H1 (cell line): ENCODE data around the gene ZNF155. TPM values are rescaled to one million over a fixed set of nuclear protein-coding genes. Genes with fewer than 3 reads are reported as not detected.
A peak's percentile ranks its signal among the peaks of the same experiment; 100 is the strongest.

Source experiments
- CTCF ChIA-PET: fragments of 300-600 bp; sonication (Branson Sonifier 250); formaldehyde crosslinking; loops from one replicate; lab custom pipeline; 2021; ENCODE audit not compliant: partially characterized antibody; lab: Charles Lee
- POLR2A ChIA-PET: fragments of 300-600 bp; sonication (Branson Sonifier 250); formaldehyde crosslinking; loops from one replicate; lab custom pipeline; 2021; ENCODE audit warnings: inconsistent platforms; ENCODE audit not compliant: partially characterized antibody; lab: Charles Lee
- DNase-seq, 2 experiments: peaks; one replicate each; pipeline versions ENCODE4 v3.0.0 to v3.0.0-alpha.2; 2010 to 2022; ENCODE audit warnings: low spot score in 2 of 2, low read depth in 1 of 2, mixed read lengths in 1 of 2
- FAIRE-seq: peaks from 2 replicates; lab custom pipeline; 2011; peaks lifted over from hg19 to GRCh38; lab: Jason Lieb, UNC
- H2AFZ ChIP-seq: 2 replicates; pipeline ENCODE4 v1.8.1; 2012; ENCODE audit warnings: low read length, inconsistent platforms
- H2AK5ac ChIP-seq: 2 replicates; pipeline ENCODE4 v1.6.1; 2013; ENCODE audit warnings: low read depth, low read length
- H2BK120ac ChIP-seq: replicated peaks from 2 replicates; pipeline ENCODE3; 2013; ENCODE audit warnings: low read depth, low read length, inconsistent platforms
- H2BK12ac ChIP-seq: 2 replicates; pipeline ENCODE4 v1.6.1; 2013; ENCODE audit warnings: low read depth, low read length
- H2BK15ac ChIP-seq: 2 replicates; pipeline ENCODE4 v1.6.1; 2013; ENCODE audit warnings: low read length
- H2BK20ac ChIP-seq: 2 replicates; pipeline ENCODE4 v1.6.1; 2013; ENCODE audit warnings: low read length
- H2BK5ac ChIP-seq: 2 replicates; pipeline ENCODE4 v1.6.1; 2013; ENCODE audit warnings: low read depth, low read length
- H3K14ac ChIP-seq: 2 replicates; pipeline ENCODE4 v1.6.1; 2013; ENCODE audit warnings: inconsistent platforms; ENCODE audit not compliant: insufficient read length
- H3K18ac ChIP-seq: 2 replicates; pipeline ENCODE4 v1.6.1; 2013; ENCODE audit warnings: low read length; ENCODE audit errors: extremely low read depth
- H3K23ac ChIP-seq: 2 replicates; pipeline ENCODE4 v1.6.1; 2013; ENCODE audit warnings: inconsistent platforms; ENCODE audit not compliant: insufficient read length
- H3K23me2 ChIP-seq: 2 replicates; pipeline ENCODE4 v1.6.1; 2013; ENCODE audit warnings: low read depth, low read length
- H3K27ac ChIP-seq: 2 replicates; pipeline ENCODE4 v1.6.1; 2011; ENCODE audit warnings: low read depth, low read length, inconsistent platforms
- H3K27me3 ChIP-seq, 4 experiments: replicated peaks in 1 of 4; 1 replicate in 1 of 4; 2 replicates in 3 of 4; pipeline versions ENCODE4 v1.6.1 to v1.8.1; 2011 to 2013; ENCODE audit warnings: low read length in 3 of 4, mild to moderate bottlenecking in 3 of 4, inconsistent platforms in 2 of 4, mixed read lengths in 2 of 4, moderate library complexity in 1 of 4; ENCODE audit not compliant: control insufficient read depth in 3 of 4, insufficient read depth in 3 of 4; ENCODE audit errors: extremely low read depth in 1 of 4
- H3K36me3 ChIP-seq, 4 experiments: 2 replicates each; pipeline versions ENCODE4 v1.6.1 to v1.8.1; 2011 to 2013; ENCODE audit warnings: mild to moderate bottlenecking in 4 of 4, low read length in 3 of 4, moderate library complexity in 2 of 4, control low read depth in 1 of 4, inconsistent platforms in 1 of 4; ENCODE audit not compliant: insufficient read depth in 4 of 4, control insufficient read depth in 2 of 4
- H3K4ac ChIP-seq: replicated peaks from 2 replicates; pipeline ENCODE3; 2013; ENCODE audit warnings: low read length, low read depth, mixed read lengths, inconsistent platforms; ENCODE audit not compliant: insufficient read length
- H3K4me1 ChIP-seq, 4 experiments: replicated peaks in 1 of 4; 1 replicate in 1 of 4; 2 replicates in 3 of 4; pipeline versions ENCODE4 v1.6.1 to v1.8.1; 2011 to 2013; ENCODE audit warnings: low read length in 3 of 4, inconsistent platforms in 2 of 4, mixed read lengths in 1 of 4; ENCODE audit not compliant: insufficient read depth in 4 of 4, control insufficient read depth in 3 of 4
- H3K4me2 ChIP-seq, 2 experiments: 2 replicates each; pipeline versions ENCODE4 v1.6.1 to v1.8.1; 2011 to 2013; ENCODE audit warnings: low read depth in 2 of 2, low read length in 2 of 2, control low read depth in 1 of 2, inconsistent platforms in 1 of 2, mild to moderate bottlenecking in 1 of 2; ENCODE audit not compliant: insufficient read depth in 1 of 2
- H3K4me3 ChIP-seq, 4 experiments: fragments of 200-600, 300-600 bp in 1 of 4; sonication (generic), shearing (Covaris generic), sonication (Bioruptor Twin) in 1 of 4; 2 replicates each; pipeline versions ENCODE4 v1.5.1 to v1.8.1; 2011 to 2016; ENCODE audit warnings: low read length in 4 of 4, low read depth in 3 of 4, control low read depth in 2 of 4, inconsistent platforms in 2 of 4, mild to moderate bottlenecking in 2 of 4, mixed read lengths in 1 of 4, moderate library complexity in 1 of 4; ENCODE audit not compliant: insufficient read depth in 2 of 4; ENCODE audit errors: extremely low read depth in 1 of 4
- H3K56ac ChIP-seq: replicated peaks from 2 replicates; pipeline ENCODE3; 2013; ENCODE audit warnings: low read depth, mild to moderate bottlenecking, mixed read lengths, low read length, inconsistent platforms; ENCODE audit not compliant: insufficient read length
- H3K79me1 ChIP-seq: 2 replicates; pipeline ENCODE4 v1.6.1; 2013; ENCODE audit warnings: low read depth, low read length, control low read depth
- H3K79me2 ChIP-seq, 2 experiments: 2 replicates each; pipeline versions ENCODE4 v1.6.1 to v1.8.1; 2012 to 2013; ENCODE audit warnings: low read length in 2 of 2, mild to moderate bottlenecking in 2 of 2, inconsistent platforms in 1 of 2; ENCODE audit not compliant: insufficient read depth in 2 of 2, control insufficient read depth in 1 of 2
- H3K9ac ChIP-seq, 4 experiments: replicated peaks in 1 of 4; 1 replicate in 1 of 4; 2 replicates in 3 of 4; pipeline versions ENCODE4 v1.6.1 to v1.8.1; 2011 to 2013; ENCODE audit warnings: low read depth in 3 of 4, low read length in 3 of 4, control low read depth in 2 of 4, mild to moderate bottlenecking in 2 of 4, moderate library complexity in 2 of 4, inconsistent platforms in 1 of 4; ENCODE audit errors: extremely low read depth in 1 of 4
- H3K9me3 ChIP-seq, 2 experiments: 2 replicates each; pipeline versions ENCODE4 v1.6.1 to v1.8.1; 2012 to 2013; ENCODE audit warnings: mild to moderate bottlenecking in 2 of 2, moderate library complexity in 2 of 2, control low read depth in 1 of 2, inconsistent platforms in 1 of 2, low read depth in 1 of 2, low read length in 1 of 2, mixed read lengths in 1 of 2; ENCODE audit not compliant: insufficient read depth in 2 of 2
- H4K20me1 ChIP-seq, 2 experiments: replicated peaks in 1 of 2; 2 replicates each; pipeline versions ENCODE3 to v1.8.1; 2011 to 2013; ENCODE audit warnings: inconsistent platforms in 2 of 2, low read length in 2 of 2, mild to moderate bottlenecking in 1 of 2; ENCODE audit not compliant: insufficient read depth in 2 of 2, control insufficient read depth in 1 of 2
- H4K5ac ChIP-seq: 2 replicates; pipeline ENCODE4 v1.6.1; 2013; ENCODE audit warnings: low read length, low read depth, mixed read lengths, inconsistent platforms; ENCODE audit not compliant: insufficient read length
- H4K8ac ChIP-seq: 2 replicates; pipeline ENCODE4 v1.8.0; 2013; ENCODE audit warnings: mild to moderate bottlenecking, moderate library complexity, low read length, inconsistent platforms; ENCODE audit not compliant: insufficient read depth; ENCODE audit errors: extremely low read depth
- H4K91ac ChIP-seq: replicated peaks from 2 replicates; pipeline ENCODE3; 2013; ENCODE audit warnings: low read length, mixed read lengths, inconsistent platforms; ENCODE audit not compliant: insufficient read length
- KDM5A ChIP-seq: fragments of 200-600 bp; IDR thresholded peaks from 2 replicates; pipeline ENCODE4 v1.7.1; 2012; ENCODE audit warnings: mild to moderate bottlenecking, low read length, inconsistent platforms, mixed read lengths
- NRF1 ChIP-seq: IDR thresholded peaks from 2 replicates; pipeline ENCODE4 v1.6.1; 2011; ENCODE audit warnings: mild to moderate bottlenecking, low read depth, low read length, improper control_type of control experiment
- PHF8 ChIP-seq: fragments of 200-600 bp; sonication (generic); conservative IDR thresholded peaks from 2 replicates; pipeline ENCODE4 v1.7.1; 2012; ENCODE audit warnings: low read depth, mild to moderate bottlenecking, inconsistent platforms, low read length, moderate library complexity
- SP4 ChIP-seq: IDR thresholded peaks from 2 replicates; pipeline ENCODE4 v1.6.1; 2012; ENCODE audit warnings: low read length, inconsistent platforms
- WGBS, 2 experiments: shearing (Covaris generic) in 1 of 2; methylation state at CpG; one replicate each; pipeline versions ENCODE4 v1.1.6 to v1.1.7; 2013 to 2015; ENCODE audit warnings: low lambda C conversion rate in 2 of 2, mixed read lengths in 2 of 2, inconsistent platforms in 1 of 2, low coverage in 1 of 2, missing lambda C conversion rate in 1 of 2; ENCODE audit not compliant: insufficient replicate concordance in 2 of 2, insufficient coverage in 1 of 2, insufficient read length in 1 of 2; ENCODE audit errors: extremely low coverage in 1 of 2, missing lambda C conversion rate in 1 of 2; 5-methylcytosine and 5-hydroxymethylcytosine counted together
- polyA plus RNA-seq, 7 experiments: library from polyadenylated mRNA; depleted of rRNA in 3 of 7; stranded (reverse) in 5 of 7; unstranded in 2 of 7; fragments of >200 nt in 5 of 7; fragments of 200-250 nt in 2 of 7; gene quantifications; 1 replicate in 5 of 7; 2 replicates in 1 of 7; 4 replicates in 1 of 7; pipeline versions ENCODE4 v1.2.1 to v1.2.3, GENCODE V29; 2011 to 2013; ENCODE audit warnings: missing spikeins in 2 of 7, mixed read lengths in 2 of 7
- total RNA-seq: library from RNA; stranded (reverse); fragmentation: NEBNext Ultra II Directional; extraction: Animal tissue kit (Norgen Biotek cat#: 25700); gene quantifications from 2 replicates; pipeline ENCODE4 v1.2.1, GENCODE V29; 2021

Gene ZNF155
- total and polyA plus RNA-seq, 2 of the 8 experiments (the other 6 are each of a cell fraction or from before 2014, with no cell fraction given) = 3.1 to 9.0 TPM

DNA sequence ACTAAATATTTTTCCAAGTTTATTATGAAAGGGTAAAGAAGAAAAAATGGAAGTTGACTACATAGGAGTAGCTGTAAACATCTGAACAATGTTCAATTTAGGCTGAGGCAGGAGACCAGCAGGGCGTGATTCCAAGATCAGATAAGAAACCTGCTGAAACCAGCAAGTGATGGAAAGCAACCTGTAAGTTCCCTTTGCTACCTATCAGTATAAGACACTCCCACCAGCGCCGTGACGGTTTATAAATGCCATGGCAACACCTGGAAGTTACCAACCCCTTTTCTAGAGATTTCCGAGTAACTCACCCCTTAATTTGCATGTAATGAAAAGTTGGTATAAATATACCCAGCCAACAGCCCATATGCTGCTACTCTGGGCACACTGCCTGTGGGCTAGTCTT is 47.8 kb upstream of the ZNF155 start:
- no peak overlapping the region; a peak in 1 of 4 replicates for H3K4me2 ChIP-seq
- H3K14ac ChIP-seq = no peak overlapping the region
- no peak overlapping the region for H4K8ac ChIP-seq
- no peak overlapping the region for H3K27ac ChIP-seq
- no peak overlapping the region for H2BK5ac ChIP-seq
- no peak overlapping the region for H2BK20ac ChIP-seq
- H4K20me1 ChIP-seq = no peaks in the 10 kb centered on the region
- 0 out of 2 replicates have a peak overlapping the region, but pooled peaks have one; percentile 99 for H2AFZ ChIP-seq
- no peak overlapping the region for H2BK120ac ChIP-seq
- no peak overlapping the region for H3K9ac ChIP-seq
- H3K27me3 ChIP-seq = no peaks in the 10 kb centered on the region
- no peak overlapping the region for H3K56ac ChIP-seq
- no peak overlapping the region for H4K5ac ChIP-seq
- H3K9me3 ChIP-seq = peaks cover 0 to 7% of the 10 kb centered on the region in 2 experiments; a peak in 3 of 4 replicates
- H2BK12ac ChIP-seq = no peak overlapping the region
- DNase-seq (no peak), FAIRE-seq (no peak)
- peaks cover 0 to 8% of the 10 kb centered on the region in 2 experiments; a peak in 1 of 4 replicates for H3K79me2 ChIP-seq
- no peak overlapping the region for H3K18ac ChIP-seq
- ChIA-PET CTCF (interaction anchor here (0.9 to 1.1 kb wide), 2 partner anchors 15 to 74 kb away, joined by 3 read pairs; partner anchors contain the start of gene ZNF221), POLR2A (interaction anchor here (0.9 to 2.2 kb wide), 4 partner anchors 15 to 369 kb away, joined by 3 to 12 read pairs (median 6); partner anchors contain the start of genes ZNF155, ZNF221 and ZNF235)
- no peak overlapping the region for H3K23ac ChIP-seq
- H3K4ac ChIP-seq = no peak overlapping the region
- peaks cover 0 to 5% (median 1%) of the 10 kb centered on the region in 4 experiments; a peak in 1 of 7 replicates for H3K4me1 ChIP-seq
- no peaks in the 10 kb centered on the region for H3K23me2 ChIP-seq
- H3K36me3 ChIP-seq = peaks cover 0 to 8% (median 2%) of the 10 kb centered on the region in 4 experiments; a peak in 2 of 8 replicates
- H4K91ac ChIP-seq = no peak overlapping the region
- H2AK5ac ChIP-seq = no peak overlapping the region
- H3K79me1 ChIP-seq = no peaks in the 10 kb centered on the region
- H3K4me3 ChIP-seq = peak overlapping the region in 1 of 4 experiments; percentile 86; a peak in 1 of 8 replicates
- 88% methylated on average over 5 of the region's 5 CpGs; no CpG with 5 or more reads in 1 of the 2 experiments for WGBS, 2 experiments
- H2BK15ac ChIP-seq = peak overlapping the region; percentile 78; the same call in 1 of the 2 replicates
- no peak for TF ChIP-seq NRF1
- TF ChIP-seq PHF8 = no peak
- no peak for TF ChIP-seq KDM5A
- no peak for TF ChIP-seq SP4
